NT2/D1 (cell line): ENCODE data around the gene TACR2.

Source experiments
- SUZ12 ChIP-seq: IDR thresholded peaks from 2 replicates; pipeline ENCODE4 v1.6.1; 2011; ENCODE audit not compliant: insufficient read length, insufficient read depth; ENCODE audit errors: extremely low read depth
- YY1 ChIP-seq: IDR thresholded peaks from 2 replicates; pipeline ENCODE4 v1.6.1; 2011; ENCODE audit not compliant: insufficient read length, insufficient read depth
- ZNF274 ChIP-seq: IDR thresholded peaks from 2 replicates; pipeline ENCODE4 v1.6.1; 2011; ENCODE audit warnings: mild to moderate bottlenecking, low read depth, low read length

DNA sequence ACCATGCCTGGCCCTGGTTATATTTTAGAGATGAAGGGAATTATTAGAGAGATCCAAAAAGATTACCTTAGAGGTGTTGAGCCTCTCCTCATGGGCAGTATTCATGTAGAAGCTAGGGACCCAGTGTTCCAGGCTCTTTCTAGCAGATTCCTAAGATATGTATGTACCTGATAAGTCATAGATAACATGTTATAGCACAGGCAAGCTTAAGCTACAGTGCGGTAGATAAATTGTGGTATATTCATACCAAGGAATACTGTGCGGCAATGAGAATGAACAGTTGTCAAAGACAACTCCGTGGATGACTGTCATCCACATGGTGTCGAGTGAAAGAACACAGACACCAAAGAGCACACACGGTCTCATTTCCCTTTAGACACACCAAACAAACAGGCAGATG lies 53.1 kb downstream of the TACR2 start:
- no peak for TF ChIP-seq YY1
- TF ChIP-seq ZNF274: no peak
- TF ChIP-seq SUZ12: no peak
